Measurements from ENCODE around the gene ZNF701. TPM values are rescaled to one million over a fixed set of nuclear protein-coding genes. Genes with fewer than 3 reads are reported as not detected.
"Not testable (repeated sequence)": the region's sequence is repeated elsewhere in the genome, so short reads cannot be mapped to it uniquely, and the experiment has no call there.

ZNF701 gene
- total RNA-seq, 4 donors from 2014 or later, result 11.6 to 13.7 (median 12.9) TPM

- H3K4me3 ChIP-seq (ENCODE audit: low read depth, poor library complexity, severe bottlenecking), result no peak overlapping the region
- intact Hi-C loops (cut with DNase I; ENCODE audit: low total_unique reads), result no loop called here
- WGBS, 2 donors, result 88 to 89% methylated on average over 5 of the region's 5 CpGs
- no peak for TF ChIP-seq CTCF (IDR thresholded peaks at IDR 0.05)
- no peak for DNase-seq (ENCODE audit: low spot score in 2 of 2)
Measured at GRCh38 chr19:52590728-52591127, 20.6 kb downstream of the ZNF701 start.

- no peak overlapping the region for H3K4me3 ChIP-seq (ENCODE audit: low read depth, poor library complexity, severe bottlenecking)
- TF ChIP-seq CTCF (IDR thresholded peaks at IDR 0.05) (no peak), POLR2A (IDR thresholded peaks at IDR 0.05) (no peak)
- 86 to 94% methylated on average over 3 of the region's 3 CpGs for WGBS, 2 donors
- no peak for DNase-seq (ENCODE audit: low spot score in 2 of 2)
- intact Hi-C loops (cut with DNase I; ENCODE audit: low total_unique reads), result no loop called here
Measured at GRCh38 chr19:52592301-52592700, 22.2 kb downstream of the ZNF701 start.

GRCh38 chr19:52593441-52593840 lies 23.4 kb downstream of the ZNF701 start:
- H3K4me3 ChIP-seq (ENCODE audit: low read depth, poor library complexity, severe bottlenecking); DNase-seq (ENCODE audit: low spot score in 2 of 2); intact Hi-C loops (cut with DNase I; ENCODE audit: low total_unique reads): not testable (repeated sequence)
- WGBS, 2 donors, result 100% methylated on average over 11 of the region's 25 CpGs; no CpG with 5 or more reads in 1 of the 2 donors

- intact Hi-C loops (cut with DNase I; ENCODE audit: low total_unique reads), result no loop called here
- no peak for DNase-seq (ENCODE audit: low spot score in 2 of 2)
- no peak overlapping the region for H3K4me3 ChIP-seq (ENCODE audit: low read depth, poor library complexity, severe bottlenecking)
- TF ChIP-seq POLR2A (IDR thresholded peaks at IDR 0.05) (no peak), CTCF (IDR thresholded peaks at IDR 0.05) (no peak)
- 75 to 89% methylated on average over 3 of the region's 3 CpGs for WGBS, 2 donors
Measured at GRCh38 chr19:52599241-52599640, 29.2 kb downstream of the ZNF701 start.

- TF ChIP-seq CTCF (IDR thresholded peaks at IDR 0.05), result no peak
- TF ChIP-seq POLR2A (IDR thresholded peaks at IDR 0.05), result no peak
- 0 to 2% methylated on average over 7 to 8 of the region's 15 CpGs for WGBS, 2 donors
- intact Hi-C loops (cut with DNase I; ENCODE audit: low total_unique reads), result no loop called here
- DNase-seq (ENCODE audit: low spot score in 2 of 2), result peak in 1 of 2 donors; percentile 87
- no peak overlapping the region for H3K4me3 ChIP-seq (ENCODE audit: low read depth, poor library complexity, severe bottlenecking)
Measured at GRCh38 chr19:52600639-52601024, 30.5 kb downstream of the ZNF701 start.

- intact Hi-C loops (cut with DNase I; ENCODE audit: low total_unique reads), result no loop called here
- TF ChIP-seq POLR2A (IDR thresholded peaks at IDR 0.05) (no peak), CTCF (IDR thresholded peaks at IDR 0.05) (no peak)
- peak overlapping the region; percentile 33 for H3K4me3 ChIP-seq (ENCODE audit: low read depth, poor library complexity, severe bottlenecking)
- 0 to 1% methylated on average over 62 of the region's 62 CpGs for WGBS, 2 donors
- DNase-seq (ENCODE audit: low spot score in 2 of 2), result peak; percentile 92 to 99
Measured at GRCh38 chr19:52601025-52601973, 31.2 kb downstream of the ZNF701 start.

- 42 to 44% methylated on average over 3 of the region's 3 CpGs for WGBS, 2 donors
- intact Hi-C loops (cut with DNase I; ENCODE audit: low total_unique reads), result not testable (repeated sequence)
- H3K4me3 ChIP-seq (ENCODE audit: low read depth, poor library complexity, severe bottlenecking), result peak overlapping the region; percentile 33
Measured at GRCh38 chr19:52601974-52602366, 31.9 kb downstream of the ZNF701 start.

More at GRCh38 chr19:52601974-52602366, 31.9 kb downstream of the ZNF701 start:
- DNase-seq (ENCODE audit: low spot score in 2 of 2), result not testable (repeated sequence)

All from lower leg skin (tissue), 4 donors.